Large intestine (tissue), 3 donors: ENCODE measurements around the gene C5orf34. TPM values are rescaled to one million over a fixed set of nuclear protein-coding genes. Genes with fewer than 3 reads are reported as not detected.
A peak's percentile ranks its signal among the peaks of the same experiment; 100 is the strongest.

Source experiments
- DNase-seq, 2 donors: peaks; one replicate each; pipeline versions ENCODE4 v3.0.0 to v3.0.0-alpha.2; 2013
- H3K27ac ChIP-seq: one replicate; pipeline ENCODE4 v1.5.1; 2013; ENCODE audit warnings: low read length
- H3K27me3 ChIP-seq: 2 replicates; pipeline ENCODE4 v1.6.1; 2013; ENCODE audit warnings: low read length; ENCODE audit not compliant: control insufficient read depth, insufficient read depth
- H3K36me3 ChIP-seq: 2 replicates; pipeline ENCODE4 v1.6.1; 2013; ENCODE audit warnings: low read length; ENCODE audit not compliant: control insufficient read depth, insufficient read depth
- H3K4me1 ChIP-seq: one replicate; pipeline ENCODE4 v1.6.1; 2013; ENCODE audit warnings: low read length; ENCODE audit not compliant: control insufficient read depth, insufficient read depth
- H3K4me3 ChIP-seq: one replicate; pipeline ENCODE4 v1.5.1; 2013; ENCODE audit warnings: low read length
- H3K9me3 ChIP-seq: one replicate; pipeline ENCODE4 v1.6.1; 2013; ENCODE audit warnings: mild to moderate bottlenecking, low read depth, low read length, moderate library complexity; ENCODE audit not compliant: control insufficient read depth
- WGBS: methylation state at CpG from one replicate; pipeline ENCODE4 v1.1.5; 2013; ENCODE audit warnings: low lambda C conversion rate; ENCODE audit not compliant: insufficient coverage; 5-methylcytosine and 5-hydroxymethylcytosine counted together
- polyA plus RNA-seq: library from polyadenylated mRNA; unstranded; fragments of 120-200 nt; gene quantifications from one replicate; pipeline ENCODE4 v1.2.1, GENCODE V29; 2013

C5orf34 gene
- polyA plus RNA-seq, 1 donor, result 3.0 TPM

DNA sequence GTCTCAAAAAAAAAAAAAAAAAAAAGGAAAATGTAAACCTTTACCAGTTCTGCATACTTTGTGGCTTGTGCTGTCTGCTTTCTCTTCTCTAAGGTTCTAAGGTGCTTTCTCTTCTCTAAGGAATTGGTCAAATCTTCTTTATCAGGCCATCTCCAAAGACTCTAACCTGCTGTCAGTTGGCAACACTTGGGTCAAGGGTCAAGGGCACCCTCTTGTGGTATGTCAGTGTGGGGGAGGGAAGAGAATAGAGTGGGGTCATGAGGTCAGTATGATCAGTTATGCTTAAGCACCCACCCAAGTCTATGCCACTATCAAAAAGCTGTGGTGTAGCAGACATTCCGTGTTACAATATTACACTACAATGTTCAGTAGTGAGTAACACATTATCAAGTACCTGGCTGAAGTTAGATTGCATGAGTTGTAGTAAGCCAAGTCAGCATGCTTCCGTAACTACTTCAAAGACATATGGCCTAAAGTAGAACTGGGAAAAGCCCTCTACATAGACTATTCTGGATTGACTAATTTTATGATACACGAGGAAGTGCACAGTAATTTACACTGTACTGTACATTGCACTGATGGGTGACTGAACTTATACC is 77.8 kb downstream of the C5orf34 start:
- peak; percentile 15 to 40 for DNase-seq
- Histone ChIP-seq H3K27me3 (no peaks in the 10 kb centered on the region), H3K36me3 (no peaks in the 10 kb centered on the region), H3K9me3 (no peaks in the 10 kb centered on the region), H3K4me1 (peaks cover 11% of the 10 kb centered on the region), H3K4me3 (no peak overlapping the region), H3K27ac (no peak overlapping the region)
- whole genome bisulfite sequencing, result no CpG with 5 or more reads among the region's 3 CpGs

Other genes starting within 250 kb of the C5orf34 start
- gene HMGCS1, start 201.7 kb downstream of the C5orf34 start, polyA plus RNA-seq, result 179 TPM
- gene CCL28, start 102.8 kb downstream of the C5orf34 start, polyA plus RNA-seq, result 5.2 TPM
- gene TMEM267, start 31.3 kb downstream of the C5orf34 start, polyA plus RNA-seq, result 14.1 TPM
- 69.3 TPM for gene PAIP1, start 41.9 kb upstream of the C5orf34 start, polyA plus RNA-seq
- gene NNT, start 88.0 kb upstream of the C5orf34 start, polyA plus RNA-seq, result 50.7 TPM